Right renal cortex interstitium (tissue), 3 donors: ENCODE data around the gene S100A1. TPM values are rescaled to one million over a fixed set of nuclear protein-coding genes. Genes with fewer than 3 reads are reported as not detected.
"Not testable (repeated sequence)": the region's sequence is repeated elsewhere in the genome, so short reads cannot be mapped to it uniquely, and the experiment has no call there.

Experiments
- DNase-seq, 3 donors: peaks; one replicate each; pipeline ENCODE4 v3.0.0-alpha.2; 2013; ENCODE audit warnings: low read depth in 3 of 3, low spot score in 2 of 3
- polyA plus RNA-seq, 3 donors: library from polyadenylated mRNA; unstranded; fragments of 120-200 nt; gene quantifications; one replicate each; pipeline ENCODE4 v1.2.1, GENCODE V29; 2013; ENCODE audit not compliant: insufficient read length in 3 of 3

Gene S100A1
- polyA plus RNA-seq, 3 donors = 21.8 to 48.2 (median 21.9) TPM

DNA sequence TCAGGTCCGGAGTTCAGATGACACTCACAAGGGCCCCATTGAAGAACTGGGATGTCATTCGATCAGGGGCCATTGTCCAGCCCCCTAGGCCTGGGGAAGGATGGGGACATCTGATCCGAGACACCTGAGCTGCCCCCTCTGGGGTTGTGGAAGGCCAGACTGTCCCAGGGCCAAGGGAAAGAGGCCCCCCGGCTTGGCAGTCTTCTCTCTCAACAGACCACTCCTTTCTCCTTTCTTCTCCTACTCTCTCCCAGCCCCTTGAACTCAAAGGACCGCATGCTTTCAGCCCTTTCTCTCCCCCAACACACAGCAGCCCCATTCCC lies 1.1 kb downstream of the S100A1 start:
- no peak for DNase-seq

DNA sequence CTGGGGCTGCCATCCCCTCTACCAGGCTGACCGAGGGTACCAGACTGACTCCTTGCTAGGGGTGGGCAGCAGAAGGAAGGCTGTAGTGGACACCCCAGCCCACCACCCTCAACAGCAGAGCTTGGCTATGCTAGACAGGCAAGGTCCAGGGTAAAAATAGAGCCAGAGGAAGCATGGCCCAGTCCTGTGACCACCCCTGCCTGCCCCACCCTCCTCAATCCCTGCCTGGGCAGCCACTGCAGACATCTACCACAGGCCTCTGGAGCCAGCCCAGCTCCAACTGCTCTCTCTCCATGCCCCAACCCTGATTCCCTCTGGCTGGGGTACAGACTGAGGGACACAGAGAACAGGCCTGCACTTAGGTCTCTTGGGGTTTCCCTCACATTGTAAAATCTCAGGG lies 1.7 kb downstream of the S100A1 start:
- no peak for DNase-seq

DNA sequence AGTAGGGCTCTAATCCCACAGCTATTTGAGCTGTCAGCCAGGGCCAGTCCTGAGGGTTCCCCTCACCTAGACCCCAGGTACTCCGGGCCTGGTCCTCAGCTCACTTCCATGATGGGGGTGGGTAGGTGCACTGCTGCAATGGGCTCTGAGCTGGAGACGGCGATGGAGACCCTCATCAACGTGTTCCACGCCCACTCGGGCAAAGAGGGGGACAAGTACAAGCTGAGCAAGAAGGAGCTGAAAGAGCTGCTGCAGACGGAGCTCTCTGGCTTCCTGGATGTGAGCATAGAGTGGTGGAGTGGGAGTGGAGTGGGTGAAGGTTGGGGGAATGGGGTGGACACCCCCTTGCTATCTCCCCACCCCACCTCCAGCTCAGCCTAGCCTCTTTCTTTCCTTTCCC lies 2.1 kb downstream of the S100A1 start:
- DNase-seq = no peak

- DNase-seq = no peak
Measured at GRCh38 chr1:153631047-153632022, 3.1 kb downstream of the S100A1 start.

DNA sequence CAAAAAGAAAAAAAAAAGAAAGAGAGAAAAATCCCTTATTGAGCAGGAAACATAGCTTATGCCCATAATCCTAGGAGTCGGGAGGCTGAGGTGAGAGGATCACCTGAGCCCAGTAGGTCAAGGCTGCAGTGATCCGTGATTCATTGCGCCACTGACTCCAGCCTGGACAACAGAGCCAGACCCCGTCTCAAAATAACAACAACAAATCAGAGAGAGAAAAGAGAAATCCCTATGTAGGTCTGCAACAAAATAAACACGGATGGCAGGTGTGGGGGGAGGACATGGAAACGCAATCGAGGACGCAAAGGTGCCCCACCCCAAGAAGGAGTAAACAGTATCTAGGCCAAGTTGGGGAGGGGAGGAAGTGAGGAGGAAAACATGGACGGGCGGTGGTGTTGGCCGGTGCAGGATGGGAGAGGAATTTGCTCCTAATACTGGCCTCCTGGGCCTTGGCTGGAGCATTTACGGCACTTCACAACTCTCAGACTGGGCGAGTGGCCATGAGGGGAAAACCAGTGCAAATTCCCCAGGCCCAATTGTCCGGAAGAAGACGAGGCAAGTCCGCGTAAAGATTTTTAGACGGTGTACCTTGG lies 5.0 kb downstream of the S100A1 start:
- DNase-seq = no peak

GRCh38 chr1:153633754-153634665 lies 5.8 kb downstream of the S100A1 start, which contains the start of gene CHTOP:
Gene CHTOP, plus strand, starts transcription at chr1:153634066. Its CDS starts 2,523 bp downstream, at chr1:153636589.
- DNase-seq = peak; percentile 96 to 98 (median 96)

DNA sequence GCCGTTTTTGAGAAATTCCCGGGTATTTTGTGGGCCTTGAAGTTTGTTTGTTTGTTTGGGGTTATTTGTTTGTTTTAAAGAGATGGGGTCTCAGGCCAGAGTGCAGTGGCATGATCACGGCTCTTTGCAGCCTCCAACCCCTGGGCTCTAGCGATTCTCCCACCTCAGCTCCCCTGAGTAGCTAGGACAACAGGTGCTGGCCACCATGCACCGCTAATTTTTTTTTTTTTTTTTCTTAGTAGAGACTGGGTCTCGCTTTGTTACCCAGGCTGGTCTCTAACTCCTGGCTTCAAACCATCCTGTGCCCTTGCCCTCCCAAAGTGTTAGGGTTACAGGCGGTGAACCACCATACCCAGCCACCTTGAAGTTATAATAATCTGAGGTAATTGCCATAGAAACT lies 7.6 kb downstream of the S100A1 start:
- no peak for DNase-seq

GRCh38 chr1:153636312-153636711 lies 8.1 kb downstream of the S100A1 start:
- no peak for DNase-seq

GRCh38 chr1:153638261-153638660 lies 10.0 kb downstream of the S100A1 start:
- DNase-seq = no peak

GRCh38 chr1:153639280-153639679 lies 11.0 kb downstream of the S100A1 start:
- no peak for DNase-seq

DNA sequence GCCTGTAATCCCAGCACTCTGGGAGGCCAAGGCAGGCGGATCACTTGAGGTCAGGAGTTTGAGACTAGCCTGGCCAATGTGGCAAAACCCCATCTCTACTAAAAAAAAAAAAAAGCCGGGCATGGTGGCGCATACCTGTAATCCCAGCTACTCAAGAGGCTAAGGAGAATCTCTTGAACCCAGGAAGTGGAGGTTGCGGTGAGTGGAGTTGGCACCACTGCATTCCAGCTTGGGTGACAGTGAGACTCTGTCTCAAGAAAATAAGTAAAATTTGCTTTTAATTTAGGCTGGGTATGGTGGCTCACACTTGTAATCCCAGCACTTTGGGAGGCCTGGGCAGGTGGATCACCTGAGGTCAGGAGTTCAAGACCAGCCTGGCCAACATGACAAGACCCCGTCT lies 12.0 kb downstream of the S100A1 start:
- DNase-seq = not testable (repeated sequence)

- DNase-seq = no peak
Measured at GRCh38 chr1:153640861-153641260, 12.6 kb downstream of the S100A1 start.

GRCh38 chr1:153642161-153642560 lies 13.9 kb downstream of the S100A1 start:
- DNase-seq = no peak

DNA sequence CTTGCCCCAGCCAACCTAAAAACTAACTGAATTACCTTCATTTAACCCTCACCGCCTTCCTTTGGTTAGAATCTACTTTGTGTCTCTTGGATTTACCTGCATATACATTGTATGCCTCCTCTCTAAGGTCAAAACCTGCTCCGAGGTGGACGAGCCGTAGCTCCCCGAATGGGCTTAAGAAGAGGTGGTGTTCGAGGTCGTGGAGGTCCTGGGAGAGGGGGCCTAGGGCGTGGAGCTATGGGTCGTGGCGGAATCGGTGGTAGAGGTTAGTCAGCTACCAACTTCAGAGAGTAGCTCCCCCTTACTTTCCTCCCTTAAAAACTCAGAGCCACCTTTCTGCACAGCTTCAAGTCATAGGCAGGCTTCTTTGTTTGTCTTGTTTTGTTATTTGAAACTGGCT lies 14.9 kb downstream of the S100A1 start:
- no peak for DNase-seq

GRCh38 chr1:153643816-153644215 lies 15.6 kb downstream of the S100A1 start:
- DNase-seq = no peak

GRCh38 chr1:153646672-153647345 lies 18.6 kb downstream of the S100A1 start:
- no peak for DNase-seq

GRCh38 chr1:153647346-153647714 lies 19.1 kb downstream of the S100A1 start:
- DNase-seq = no peak

GRCh38 chr1:153648000-153648643 lies 19.9 kb downstream of the S100A1 start:
- DNase-seq = no peak

- DNase-seq = no peak
Measured at GRCh38 chr1:153649137-153649862, 21.1 kb downstream of the S100A1 start.
